OCI-LY3 (cell line): ENCODE measurements around the gene BANK1.

Source experiments
- CTCF ChIP-seq: fragments of 200-600, 300-600 bp; sonication (generic); IDR thresholded peaks from 2 replicates; pipeline ENCODE4 v1.5.1; 2014; ENCODE audit warnings: antibody characterized with exemption, low read length, low read depth
- EZH2phosphoT487 ChIP-seq: fragments of 200-600 bp; shearing (Covaris generic); IDR thresholded peaks from 2 replicates; pipeline ENCODE4 v1.6.1; 2018; ENCODE audit warnings: antibody characterized with exemption, mixed run types, low read depth

DNA sequence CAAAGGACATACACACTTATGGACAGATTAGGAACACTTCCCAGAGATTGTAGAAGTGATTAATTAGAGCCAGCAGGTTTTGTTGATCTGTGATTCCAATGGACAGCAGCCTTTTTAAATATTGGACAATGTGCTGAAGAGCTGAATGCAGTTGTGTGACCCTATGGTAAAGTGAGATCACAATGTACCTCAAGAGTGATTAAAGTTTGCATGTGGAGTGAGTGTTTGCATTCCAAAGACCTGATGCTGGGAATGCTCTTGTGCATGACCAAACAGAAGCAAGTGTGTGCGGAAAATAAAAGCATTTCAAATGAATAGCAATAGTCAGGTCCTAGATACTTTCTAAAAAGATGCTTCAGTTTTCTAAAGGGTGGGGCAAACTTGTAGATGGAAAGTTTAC, 154.1 kb downstream of the BANK1 start:
- TF ChIP-seq CTCF (no peak), EZH2phosphoT487 (no peak)
